AG10803 (cell line): Measurements from ENCODE around the gene STBD1.

ENCODE experiments used
- DNase-seq: peaks from one replicate; pipeline ENCODE4 v3.0.0; 2010; ENCODE audit warnings: low read depth
- H3K4me3 ChIP-seq: 2 replicates; pipeline ENCODE4 v1.5.1; 2011; ENCODE audit warnings: mild to moderate bottlenecking, low read length, control low read depth
- CTCF ChIP-seq: conservative IDR thresholded peaks from 2 replicates; pipeline ENCODE4 v1.5.1; 2011; ENCODE audit warnings: mild to moderate bottlenecking, low read length, control low read depth, inconsistent platforms

Gene STBD1

GRCh38 chr4:76292730-76293129, 13.8 kb upstream of the STBD1 start:
- H3K4me3 ChIP-seq = no peak overlapping the region
- no peak for TF ChIP-seq CTCF
- no peak for DNase-seq

- H3K4me3 ChIP-seq = no peak overlapping the region
- no peak for TF ChIP-seq CTCF
- peak; percentile 40 for DNase-seq
Observed at GRCh38 chr4:76293772-76294171, 12.8 kb upstream of the STBD1 start.

GRCh38 chr4:76296286-76296820, 10.2 kb upstream of the STBD1 start:
- TF ChIP-seq CTCF = no peak
- no peak for DNase-seq
- H3K4me3 ChIP-seq = no peak overlapping the region

GRCh38 chr4:76298227-76298626, 8.3 kb upstream of the STBD1 start:
- DNase-seq = no peak
- no peak for TF ChIP-seq CTCF
- H3K4me3 ChIP-seq = no peak overlapping the region

GRCh38 chr4:76300012-76300411, 6.5 kb upstream of the STBD1 start:
- DNase-seq = no peak
- no peak overlapping the region for H3K4me3 ChIP-seq
- no peak for TF ChIP-seq CTCF

GRCh38 chr4:76301068-76301774, 5.3 kb upstream of the STBD1 start:
- TF ChIP-seq CTCF = no peak
- DNase-seq = peak; percentile 65
- no peak overlapping the region for H3K4me3 ChIP-seq

DNA sequence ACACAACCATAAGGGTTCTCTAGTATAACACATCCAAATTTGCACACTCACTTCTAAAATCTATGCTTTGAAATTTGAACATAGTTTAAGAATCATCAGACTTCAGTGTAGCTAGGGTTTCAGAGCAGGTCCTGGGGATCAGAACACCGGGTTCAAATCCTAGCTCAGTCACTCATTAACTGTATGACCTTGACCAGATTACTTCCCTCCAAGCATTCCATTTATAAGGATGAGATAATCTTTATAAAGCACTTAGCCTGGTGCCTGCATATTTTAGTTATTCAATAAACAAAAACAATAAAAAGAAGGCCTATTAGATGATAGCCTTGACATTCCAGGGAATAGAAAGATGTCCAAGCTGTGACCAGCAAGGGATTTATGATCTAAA, 4.8 kb upstream of the STBD1 start:
- H3K4me3 ChIP-seq = no peak overlapping the region
- no peak for DNase-seq
- TF ChIP-seq CTCF = no peak
